ENCODE measurements around the gene DNAJA2.

The DNAJA2 gene

GRCh38 chr16:46986438-46986837, 13.0 kb upstream of the DNAJA2 start:
- H3K27ac ChIP-seq = no peak overlapping the region
- DNase-seq (ENCODE audit: low read depth, low spot score) = no peak
- H3K4me3 ChIP-seq = no peak overlapping the region
- H3K9ac ChIP-seq (ENCODE audit: insufficient read length) = no peak overlapping the region
- no peaks in the 10 kb centered on the region for H3K9me3 ChIP-seq (ENCODE audit: low read depth, low read length)
- TF ChIP-seq FOXP2 (optimal IDR thresholded peaks at IDR 0.05; ENCODE audit: control extremely low read depth, extremely low read length, insufficient read depth) = no peak
- TF ChIP-seq EZH2 (IDR thresholded peaks at IDR 0.05) = no peak
- TF ChIP-seq POLR2AphosphoS5 (IDR thresholded peaks at IDR 0.05; ENCODE audit: borderline replicate concordance, low read depth, low read length) = no peak
- no peaks in the 10 kb centered on the region for H3K36me3 ChIP-seq (ENCODE audit: insufficient read depth, low read length)

DNA sequence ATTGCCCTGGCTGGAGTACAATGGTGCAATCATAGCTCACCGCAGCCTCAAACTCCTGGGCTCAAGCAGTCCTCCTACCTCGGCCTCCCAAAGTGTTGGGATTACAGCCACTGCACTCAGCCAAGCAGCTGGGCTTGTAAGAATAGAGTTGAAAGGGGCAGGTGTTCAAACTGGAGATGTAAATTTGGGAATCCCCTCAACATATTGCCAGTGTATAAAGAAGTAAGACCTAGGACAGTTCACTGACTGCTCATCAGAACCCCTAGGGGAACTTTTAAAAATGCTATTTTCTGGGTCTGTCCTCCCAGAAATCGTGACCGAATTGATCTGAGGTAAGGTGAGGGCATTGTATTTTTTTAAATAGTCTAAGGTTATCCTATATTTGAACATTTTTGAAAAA, 8.9 kb upstream of the DNAJA2 start:
- Histone ChIP-seq H3K9ac (ENCODE audit: insufficient read length) (no peak overlapping the region), H3K4me3 (no peak overlapping the region), H3K27ac (no peak overlapping the region), H3K9me3 (ENCODE audit: low read depth, low read length) (no peaks in the 10 kb centered on the region), H3K36me3 (ENCODE audit: insufficient read depth, low read length) (no peaks in the 10 kb centered on the region)
- no peak for DNase-seq (ENCODE audit: low read depth, low spot score)
- TF ChIP-seq FOXP2 (optimal IDR thresholded peaks at IDR 0.05; ENCODE audit: control extremely low read depth, extremely low read length, insufficient read depth) (no peak), POLR2AphosphoS5 (IDR thresholded peaks at IDR 0.05; ENCODE audit: borderline replicate concordance, low read depth, low read length) (no peak), EZH2 (IDR thresholded peaks at IDR 0.05) (no peak)

DNA sequence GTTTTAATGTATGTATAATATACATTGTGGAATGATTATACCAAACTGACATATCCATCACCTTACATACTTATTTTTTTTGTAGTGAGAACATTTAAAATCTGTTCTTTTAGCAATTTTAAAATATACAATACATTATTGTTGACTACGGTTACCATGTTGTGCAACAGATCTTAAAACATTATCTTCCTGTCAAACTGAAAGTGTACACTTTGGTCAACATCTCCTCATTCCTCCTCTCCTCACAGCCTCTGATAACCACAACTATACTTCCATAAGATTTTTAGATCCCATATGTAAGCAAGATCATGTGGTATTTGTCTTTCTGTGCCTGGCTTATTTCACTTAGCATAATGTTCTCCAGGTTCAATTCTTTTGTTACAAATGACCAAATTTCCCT, 7.5 kb upstream of the DNAJA2 start:
- Histone ChIP-seq H3K4me3 (no peak overlapping the region), H3K36me3 (ENCODE audit: insufficient read depth, low read length) (no peaks in the 10 kb centered on the region), H3K9me3 (ENCODE audit: low read depth, low read length) (no peaks in the 10 kb centered on the region), H3K9ac (ENCODE audit: insufficient read length) (no peak overlapping the region), H3K27ac (no peak overlapping the region)
- TF ChIP-seq EZH2 (IDR thresholded peaks at IDR 0.05) (no peak), POLR2AphosphoS5 (IDR thresholded peaks at IDR 0.05; ENCODE audit: borderline replicate concordance, low read depth, low read length) (no peak), FOXP2 (optimal IDR thresholded peaks at IDR 0.05; ENCODE audit: control extremely low read depth, extremely low read length, insufficient read depth) (no peak)
- DNase-seq (ENCODE audit: low read depth, low spot score) = no peak

GRCh38 chr16:46976550-46976949, 3.1 kb upstream of the DNAJA2 start:
- Histone ChIP-seq H3K9me3 (ENCODE audit: low read depth, low read length) (no peaks in the 10 kb centered on the region), H3K9ac (ENCODE audit: insufficient read length) (no peak overlapping the region), H3K36me3 (ENCODE audit: insufficient read depth, low read length) (no peaks in the 10 kb centered on the region), H3K4me3 (no peak overlapping the region), H3K27ac (no peak overlapping the region)
- DNase-seq (ENCODE audit: low read depth, low spot score) = no peak
- TF ChIP-seq POLR2AphosphoS5 (IDR thresholded peaks at IDR 0.05; ENCODE audit: borderline replicate concordance, low read depth, low read length) (no peak), EZH2 (IDR thresholded peaks at IDR 0.05) (no peak), FOXP2 (optimal IDR thresholded peaks at IDR 0.05; ENCODE audit: control extremely low read depth, extremely low read length, insufficient read depth) (no peak)

GRCh38 chr16:46975908-46976470, 2.5 kb upstream of the DNAJA2 start:
- Histone ChIP-seq H3K9me3 (ENCODE audit: low read depth, low read length) (no peaks in the 10 kb centered on the region), H3K27ac (no peak overlapping the region), H3K36me3 (ENCODE audit: insufficient read depth, low read length) (no peaks in the 10 kb centered on the region; the same call in 1 of the 2 replicates), H3K9ac (ENCODE audit: insufficient read length) (no peak overlapping the region), H3K4me3 (no peak overlapping the region)
- DNase-seq (ENCODE audit: low read depth, low spot score) = no peak
- TF ChIP-seq FOXP2 (optimal IDR thresholded peaks at IDR 0.05; ENCODE audit: control extremely low read depth, extremely low read length, insufficient read depth) (no peak), POLR2AphosphoS5 (IDR thresholded peaks at IDR 0.05; ENCODE audit: borderline replicate concordance, low read depth, low read length) (no peak), EZH2 (IDR thresholded peaks at IDR 0.05) (no peak)

- no peak overlapping the region for H3K9ac ChIP-seq (ENCODE audit: insufficient read length)
- no peak for DNase-seq (ENCODE audit: low read depth, low spot score)
- H3K27ac ChIP-seq = no peak overlapping the region
- H3K36me3 ChIP-seq (ENCODE audit: insufficient read depth, low read length) = no peaks in the 10 kb centered on the region; the same call in 1 of the 2 replicates
- no peak overlapping the region for H3K4me3 ChIP-seq
- H3K9me3 ChIP-seq (ENCODE audit: low read depth, low read length) = no peaks in the 10 kb centered on the region
- no peak for TF ChIP-seq EZH2 (IDR thresholded peaks at IDR 0.05)
- no peak for TF ChIP-seq FOXP2 (optimal IDR thresholded peaks at IDR 0.05; ENCODE audit: control extremely low read depth, extremely low read length, insufficient read depth)
- TF ChIP-seq POLR2AphosphoS5 (IDR thresholded peaks at IDR 0.05; ENCODE audit: borderline replicate concordance, low read depth, low read length) = no peak
Observed at GRCh38 chr16:46975165-46975564, 1.7 kb upstream of the DNAJA2 start.

DNA sequence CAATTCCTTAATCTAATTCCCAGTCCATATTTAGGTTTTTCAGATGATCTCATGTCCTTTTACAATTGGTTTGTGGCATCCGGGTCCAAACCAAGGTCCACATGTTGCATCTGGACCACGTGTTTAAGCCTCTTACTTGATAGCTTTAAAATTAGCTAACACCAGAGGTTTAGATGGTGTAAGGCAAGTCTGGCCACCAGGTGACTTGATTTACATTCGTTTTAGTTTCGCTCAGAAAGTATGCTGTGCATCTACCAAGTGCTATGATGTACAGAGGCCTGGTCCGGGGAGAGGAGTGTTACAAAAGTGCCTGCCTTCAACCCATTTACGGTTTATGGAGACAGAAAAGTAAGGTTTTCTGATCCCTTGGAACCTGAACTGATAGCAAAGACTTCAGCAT, 878 bp upstream of the DNAJA2 start:
- Histone ChIP-seq H3K27ac (no peak overlapping the region), H3K36me3 (ENCODE audit: insufficient read depth, low read length) (peaks cover 2% of the 10 kb centered on the region; the same call in 1 of the 2 replicates), H3K9me3 (ENCODE audit: low read depth, low read length) (no peaks in the 10 kb centered on the region), H3K9ac (ENCODE audit: insufficient read length) (peak overlapping the region; percentile 80), H3K4me3 (peak overlapping the region; percentile 82)
- DNase-seq (ENCODE audit: low read depth, low spot score) = no peak
- TF ChIP-seq EZH2 (IDR thresholded peaks at IDR 0.05) = no peak
- TF ChIP-seq POLR2AphosphoS5 (IDR thresholded peaks at IDR 0.05; ENCODE audit: borderline replicate concordance, low read depth, low read length) = no peak
- TF ChIP-seq FOXP2 (optimal IDR thresholded peaks at IDR 0.05; ENCODE audit: control extremely low read depth, extremely low read length, insufficient read depth) = no peak

- TF ChIP-seq EZH2 (IDR thresholded peaks at IDR 0.05) (no peak), POLR2AphosphoS5 (IDR thresholded peaks at IDR 0.05; ENCODE audit: borderline replicate concordance, low read depth, low read length) (no peak), FOXP2 (optimal IDR thresholded peaks at IDR 0.05; ENCODE audit: control extremely low read depth, extremely low read length, insufficient read depth) (no peak)
- Histone ChIP-seq H3K4me3 (peak overlapping the region; percentile 82), H3K27ac (peak overlapping the region; percentile 57; the same call in 1 of the 2 replicates), H3K36me3 (ENCODE audit: insufficient read depth, low read length) (peaks cover 6% of the 10 kb centered on the region; the same call in 1 of the 2 replicates), H3K9ac (ENCODE audit: insufficient read length) (peak overlapping the region; percentile 80), H3K9me3 (ENCODE audit: low read depth, low read length) (no peaks in the 10 kb centered on the region)
- DNase-seq (ENCODE audit: low read depth, low spot score) = no peak
Observed at GRCh38 chr16:46973996-46974324, 486 bp upstream of the DNAJA2 start.
